ENCODE measurements around the gene ADAMTS12. TPM values are rescaled to one million over a fixed set of nuclear protein-coding genes. Genes with fewer than 3 reads are reported as not detected.

ADAMTS12 gene
- polyA plus RNA-seq, 4 donors = 14.6 to 17.2 (median 16.6) TPM

DNA sequence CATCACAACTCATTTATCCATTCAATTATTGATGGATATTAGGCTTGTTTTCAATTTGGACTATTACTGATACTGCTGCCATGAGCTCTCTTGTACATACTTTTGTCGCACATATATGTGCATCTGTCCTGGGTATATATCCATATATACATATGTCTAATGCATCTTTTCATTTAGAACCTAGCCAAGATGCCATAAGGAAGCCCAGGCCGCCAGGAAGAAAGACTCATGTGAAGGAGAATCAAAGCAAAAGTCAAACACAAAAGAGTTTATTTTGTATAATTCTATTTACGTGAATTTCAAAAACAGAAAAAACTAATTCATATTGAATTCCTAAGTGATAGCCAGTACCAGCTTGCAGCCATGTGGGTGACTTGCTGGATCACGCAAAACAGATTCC, 79.0 kb downstream of the ADAMTS12 start:
- no peak for DNase-seq (ENCODE audit: low read depth in 4 of 4, low spot score in 2 of 4)

DNA sequence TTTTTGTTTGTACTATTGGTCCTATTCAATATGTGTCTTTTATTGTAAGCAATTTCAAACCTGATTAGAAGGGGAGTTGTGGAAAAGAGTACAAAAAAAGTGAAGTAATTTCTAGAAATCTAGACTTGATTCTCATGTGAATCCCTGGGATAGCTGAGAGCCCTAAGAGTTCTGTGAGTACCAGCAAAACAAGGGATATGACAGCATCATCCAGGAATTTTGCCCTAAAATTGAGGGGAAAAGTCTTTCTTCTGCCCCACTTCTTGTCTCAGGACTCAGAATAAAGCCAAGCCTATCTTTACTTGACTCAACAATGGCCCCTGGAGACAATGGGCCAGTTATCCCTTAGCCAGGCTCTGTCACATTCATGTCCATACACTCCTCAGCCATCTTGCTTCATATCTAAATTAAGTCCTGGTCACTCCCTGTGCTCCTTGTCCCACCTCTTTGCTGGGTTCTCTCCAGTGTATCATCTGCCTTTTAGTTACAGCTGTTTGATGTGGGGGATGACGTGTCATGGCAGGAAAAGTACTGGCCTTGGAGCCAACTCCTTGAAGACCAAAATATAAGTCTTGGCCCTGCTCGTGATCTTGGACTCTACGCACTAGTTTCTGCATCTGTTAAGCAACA, 81.2 kb downstream of the ADAMTS12 start:
- no peak for DNase-seq (ENCODE audit: low read depth in 4 of 4, low spot score in 2 of 4)

DNA sequence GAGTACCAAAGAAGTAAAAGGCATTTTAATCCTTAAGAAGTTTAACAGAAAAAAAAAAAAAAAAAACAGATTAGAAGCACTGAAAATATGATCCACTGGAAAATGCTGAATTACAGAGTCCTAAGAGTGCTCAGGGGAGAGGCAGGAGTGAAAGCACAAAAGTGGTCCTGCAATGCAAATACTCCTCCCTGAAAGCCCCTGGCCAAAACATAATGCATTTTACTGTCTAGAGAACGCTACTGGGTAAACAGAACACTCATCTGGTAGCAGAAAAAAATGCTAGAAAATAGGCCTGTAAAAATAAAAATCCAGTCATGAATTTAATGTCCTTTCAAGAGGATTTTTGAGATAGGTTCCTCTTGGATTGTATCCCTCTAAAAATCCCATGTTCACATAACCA, 81.9 kb downstream of the ADAMTS12 start:
- DNase-seq (ENCODE audit: low read depth in 4 of 4, low spot score in 2 of 4) = no peak

DNA sequence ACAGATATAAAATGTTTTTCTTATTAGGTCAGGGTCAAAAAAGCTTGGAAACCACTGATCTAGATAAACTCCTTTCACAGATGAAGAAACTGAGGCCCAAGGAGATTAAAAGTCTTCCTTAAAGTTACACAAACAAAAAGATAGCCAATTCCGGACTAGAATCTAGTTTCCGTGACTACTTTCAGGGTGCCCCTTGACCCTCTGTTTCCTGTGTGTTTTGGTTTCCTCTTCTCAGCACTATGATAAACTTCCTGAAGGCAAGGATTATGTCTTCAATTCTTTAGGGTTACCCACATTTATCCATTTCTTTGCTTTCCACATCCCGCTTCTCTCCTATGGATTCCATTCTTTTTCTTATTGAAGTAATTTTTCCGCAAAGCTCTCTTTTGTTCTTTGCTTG, 83.1 kb downstream of the ADAMTS12 start:
- DNase-seq (ENCODE audit: low read depth in 4 of 4, low spot score in 2 of 4) = no peak

DNA sequence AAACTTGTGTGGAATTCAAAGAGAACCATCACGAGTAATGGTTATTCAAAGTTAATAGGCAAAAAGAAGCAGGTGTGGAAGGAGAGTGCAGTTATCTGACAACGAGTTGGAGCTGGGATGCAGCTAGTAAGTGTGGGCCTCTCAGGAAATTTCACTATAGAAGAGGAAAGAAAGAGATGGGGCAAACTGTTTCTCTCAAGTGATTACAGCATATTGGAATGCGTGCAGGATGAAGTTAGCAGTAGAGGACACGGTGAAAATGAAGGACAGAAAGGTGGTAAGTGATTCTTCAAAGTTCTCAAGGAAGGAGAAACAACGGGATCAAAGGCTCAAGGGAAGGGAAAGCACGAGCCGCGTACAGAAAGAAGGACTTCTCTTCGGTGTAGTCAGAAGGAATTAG, 84.0 kb downstream of the ADAMTS12 start:
- no peak for DNase-seq (ENCODE audit: low read depth in 4 of 4, low spot score in 2 of 4)

DNA sequence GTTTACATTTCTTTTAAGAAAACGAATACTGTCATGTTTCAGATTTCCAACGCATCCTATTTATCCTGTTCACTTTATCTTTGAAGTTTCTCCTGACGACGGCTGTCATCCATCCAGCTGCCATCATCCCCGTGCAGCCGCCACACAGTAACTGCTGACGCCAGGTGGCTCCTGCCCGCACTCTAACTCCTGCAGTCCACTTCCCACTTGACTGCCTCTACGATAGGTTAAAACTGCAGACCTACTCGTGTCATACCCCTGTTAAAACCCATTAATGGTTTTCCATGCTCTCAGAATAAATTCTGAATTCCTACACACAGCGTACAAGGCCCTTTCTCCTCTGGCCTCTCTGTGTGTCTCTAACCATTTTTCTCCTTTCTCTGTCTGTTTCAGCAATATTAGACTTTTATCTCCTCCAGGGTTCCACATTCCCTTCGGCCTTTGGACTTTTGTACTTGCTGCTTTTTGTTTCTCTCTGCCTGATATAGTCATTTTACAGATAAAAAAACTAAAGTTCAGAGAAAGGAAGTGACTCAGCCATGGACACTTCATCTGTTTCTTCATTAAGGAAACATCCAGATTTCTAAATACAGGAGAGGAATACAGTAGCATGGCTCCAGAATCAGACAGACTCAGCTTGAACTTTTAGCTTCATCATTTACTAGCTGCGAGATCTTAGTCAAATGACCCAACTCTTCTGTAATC, 84.9 kb downstream of the ADAMTS12 start:
- DNase-seq (ENCODE audit: low read depth in 4 of 4, low spot score in 2 of 4) = no peak

DNA sequence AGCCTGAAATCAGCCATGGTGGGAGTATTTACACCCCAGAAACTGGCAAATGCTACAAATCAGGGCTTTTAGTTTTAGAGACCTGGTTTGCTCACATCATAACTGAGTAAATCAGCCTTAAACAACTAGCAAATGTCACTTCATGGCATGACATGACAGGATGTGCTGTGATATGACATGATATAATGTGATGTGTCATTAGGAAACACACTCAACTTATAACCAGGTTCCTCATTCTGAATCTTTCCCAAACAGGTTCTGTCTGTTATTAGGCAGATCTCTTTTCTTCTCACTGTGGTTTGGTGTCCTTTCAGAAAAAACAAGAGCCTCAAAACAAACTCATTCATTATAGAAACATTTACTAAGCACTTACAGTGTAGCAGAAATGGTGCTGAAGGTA, 90.5 kb downstream of the ADAMTS12 start:
- DNase-seq (ENCODE audit: low read depth in 4 of 4, low spot score in 2 of 4) = no peak

DNA sequence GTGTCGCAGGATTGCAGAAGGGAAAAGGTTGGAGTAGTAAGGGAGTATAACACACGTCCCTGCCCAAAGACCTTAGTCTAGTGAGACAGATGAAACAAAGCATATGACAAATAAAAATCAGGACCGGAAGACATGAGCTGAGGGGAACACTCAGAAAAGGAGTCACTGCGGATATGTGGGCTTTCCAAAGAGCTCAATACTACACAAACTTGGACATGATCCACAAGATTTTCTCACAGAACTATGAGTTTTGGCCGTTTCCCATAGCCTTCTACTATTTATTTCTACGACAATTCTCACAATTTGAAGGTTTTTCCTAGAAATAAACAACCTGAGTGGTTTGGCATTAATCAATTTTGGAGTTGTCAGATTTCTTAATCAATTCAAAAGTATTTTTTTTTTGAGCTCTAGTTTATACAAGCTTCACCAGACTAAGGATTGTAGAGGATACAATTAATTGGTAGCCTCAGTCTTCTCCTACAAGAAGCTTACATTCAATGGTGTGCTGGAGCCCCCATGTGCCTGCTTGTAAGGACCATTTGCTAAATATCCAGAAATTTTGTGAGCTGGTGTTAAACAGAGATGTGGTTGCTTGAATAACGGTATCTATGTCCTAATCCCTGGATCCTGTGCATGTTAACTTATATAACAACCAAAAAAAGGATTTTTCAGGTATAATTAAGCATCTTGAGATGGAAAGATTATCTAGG, 91.4 kb downstream of the ADAMTS12 start:
- no peak for DNase-seq (ENCODE audit: low read depth in 4 of 4, low spot score in 2 of 4)

DNA sequence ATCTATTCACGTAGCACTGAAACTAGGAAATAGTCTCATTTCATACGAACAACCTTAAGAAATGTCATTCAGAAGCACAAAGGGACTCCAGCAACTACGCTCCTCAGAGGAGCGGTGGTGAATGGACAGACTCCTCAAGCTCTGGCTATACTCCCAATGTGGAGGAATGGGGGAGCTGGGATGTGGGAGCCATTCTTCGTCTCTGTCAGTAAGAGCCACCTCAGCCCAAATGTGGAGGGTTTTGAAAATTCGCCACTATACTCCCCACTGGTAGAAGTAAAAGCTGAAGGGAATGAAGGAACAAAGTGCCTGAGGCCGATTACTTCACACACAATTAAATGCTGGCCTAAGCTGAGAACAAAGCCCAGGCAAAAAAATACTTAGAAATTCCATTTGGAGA, 96.3 kb downstream of the ADAMTS12 start:
- no peak for DNase-seq (ENCODE audit: low read depth in 4 of 4, low spot score in 2 of 4)

DNA sequence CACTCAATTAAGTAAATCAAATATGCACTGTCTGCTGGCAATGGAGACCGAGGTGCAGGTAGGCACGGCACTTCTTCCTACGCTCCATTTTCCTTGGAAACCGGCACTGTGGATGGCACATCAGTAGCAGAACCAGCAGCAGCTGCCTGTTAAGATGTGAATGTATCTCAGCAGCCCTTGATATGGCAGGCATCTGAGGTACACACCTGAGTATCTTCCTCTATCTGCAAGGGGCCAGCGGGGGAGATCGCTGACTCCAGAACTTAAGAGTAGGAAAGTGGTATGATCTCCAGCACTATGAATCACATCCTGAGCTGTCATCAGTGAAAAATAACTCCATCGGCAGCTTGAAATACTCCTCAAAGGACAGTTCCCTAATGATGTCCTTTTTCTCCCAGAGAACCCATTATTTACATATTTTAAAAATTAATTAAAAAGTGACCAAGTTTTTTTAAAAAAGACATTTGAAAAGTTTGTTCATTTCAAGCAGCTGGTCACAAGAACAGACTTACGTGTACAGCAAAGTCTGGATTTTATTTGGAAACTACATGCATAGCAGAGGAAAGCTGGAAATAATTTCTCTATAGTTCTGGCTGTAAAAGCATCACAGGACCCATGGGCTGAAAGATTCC, 97.1 kb downstream of the ADAMTS12 start:
- DNase-seq (ENCODE audit: low read depth in 4 of 4, low spot score in 2 of 4) = no peak

DNA sequence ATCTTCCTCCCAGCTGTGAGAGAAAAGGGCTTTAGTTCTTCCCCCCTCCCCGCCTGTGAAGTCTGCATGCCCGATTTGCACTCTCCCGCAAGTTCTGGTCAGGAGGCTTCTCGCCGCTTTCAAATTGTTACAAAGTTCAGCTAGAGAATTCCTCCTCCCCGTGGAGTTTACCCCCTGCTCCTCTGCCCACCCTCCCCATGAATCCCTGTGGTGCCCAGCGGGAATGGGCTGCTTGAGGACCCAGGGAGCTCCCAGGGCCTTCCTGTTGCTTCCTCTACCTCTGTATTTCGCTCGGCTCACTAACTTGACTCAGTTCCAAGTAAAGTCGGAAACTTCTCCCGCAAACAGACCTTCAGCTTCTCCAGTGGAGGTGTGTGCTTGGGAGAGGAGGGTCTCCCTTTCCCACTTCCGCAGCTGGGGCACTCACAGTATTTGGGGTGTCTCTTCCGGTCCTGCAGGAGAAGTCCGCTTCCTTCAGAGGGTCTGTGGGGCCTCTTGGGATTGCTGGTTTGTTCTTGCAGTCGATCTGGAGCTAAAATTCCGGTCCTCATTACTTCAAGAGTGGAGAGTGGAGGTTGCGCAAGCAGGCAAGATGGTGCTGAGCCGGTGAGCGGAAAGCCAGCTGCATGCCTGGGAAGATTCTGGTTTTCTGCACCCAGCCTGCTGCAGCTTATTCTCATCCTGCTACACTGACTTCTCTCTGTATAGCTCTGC, 97.8 kb downstream of the ADAMTS12 start:
- DNase-seq (ENCODE audit: low read depth in 4 of 4, low spot score in 2 of 4) = no peak

DNA sequence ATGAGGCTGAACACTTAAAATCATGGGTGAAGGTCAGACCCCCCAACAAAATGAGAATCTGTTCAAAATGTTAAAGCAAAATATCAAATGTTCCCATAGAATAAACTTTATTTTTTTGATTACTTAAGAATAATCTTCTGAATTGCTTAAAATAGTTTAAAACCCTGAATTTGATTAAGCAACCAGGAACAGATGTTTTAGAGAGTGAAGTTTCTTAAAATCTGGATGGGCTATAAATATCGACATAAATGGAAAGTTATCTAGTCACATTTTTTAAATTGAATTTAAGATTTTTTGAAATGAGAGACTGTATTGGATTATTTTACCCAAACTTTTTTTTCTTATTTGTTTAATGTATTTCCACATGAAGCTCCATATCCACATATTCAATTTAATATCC, 98.5 kb downstream of the ADAMTS12 start:
- no peak for DNase-seq (ENCODE audit: low read depth in 4 of 4, low spot score in 2 of 4)

DNA sequence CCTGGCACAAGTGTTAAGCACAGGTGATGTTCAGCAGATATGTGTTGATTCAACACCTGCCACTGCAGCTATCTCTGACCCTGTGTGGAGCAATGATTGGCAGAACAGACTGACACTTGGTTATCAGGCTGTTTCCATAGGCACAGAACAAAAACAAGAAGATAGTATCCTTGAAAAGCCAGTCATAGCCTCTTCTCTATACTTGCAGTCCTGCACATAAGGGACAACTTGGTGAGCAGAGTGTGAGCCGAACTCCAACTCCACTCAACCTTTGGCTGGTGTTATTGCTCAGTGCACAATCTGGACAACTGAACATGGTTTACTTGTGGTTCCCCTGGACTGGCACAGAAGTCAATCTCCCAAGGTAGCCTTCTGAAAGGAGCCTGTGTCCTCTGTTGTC, 99.2 kb downstream of the ADAMTS12 start:
- DNase-seq (ENCODE audit: low read depth in 4 of 4, low spot score in 2 of 4) = no peak

DNA sequence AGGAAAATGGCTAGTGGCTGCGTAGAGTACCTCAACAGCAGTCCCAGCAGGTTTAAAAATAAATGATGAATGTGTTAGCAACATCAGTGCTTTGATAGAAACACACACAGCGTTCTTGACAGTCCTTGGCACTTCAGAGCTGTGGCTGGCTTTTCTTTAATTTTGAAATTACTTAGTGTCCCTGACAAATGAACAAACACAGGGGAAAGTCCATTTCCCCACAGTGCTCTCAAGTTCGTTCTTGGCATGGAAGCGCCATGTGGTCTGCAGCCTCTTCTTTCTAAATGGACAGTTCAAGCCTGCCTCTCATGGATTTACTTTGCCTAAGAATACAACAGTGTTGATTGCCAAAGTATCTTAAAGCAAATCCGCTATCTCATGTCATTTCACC, 102.2 kb downstream of the ADAMTS12 start:
- DNase-seq (ENCODE audit: low read depth in 4 of 4, low spot score in 2 of 4) = no peak

DNA sequence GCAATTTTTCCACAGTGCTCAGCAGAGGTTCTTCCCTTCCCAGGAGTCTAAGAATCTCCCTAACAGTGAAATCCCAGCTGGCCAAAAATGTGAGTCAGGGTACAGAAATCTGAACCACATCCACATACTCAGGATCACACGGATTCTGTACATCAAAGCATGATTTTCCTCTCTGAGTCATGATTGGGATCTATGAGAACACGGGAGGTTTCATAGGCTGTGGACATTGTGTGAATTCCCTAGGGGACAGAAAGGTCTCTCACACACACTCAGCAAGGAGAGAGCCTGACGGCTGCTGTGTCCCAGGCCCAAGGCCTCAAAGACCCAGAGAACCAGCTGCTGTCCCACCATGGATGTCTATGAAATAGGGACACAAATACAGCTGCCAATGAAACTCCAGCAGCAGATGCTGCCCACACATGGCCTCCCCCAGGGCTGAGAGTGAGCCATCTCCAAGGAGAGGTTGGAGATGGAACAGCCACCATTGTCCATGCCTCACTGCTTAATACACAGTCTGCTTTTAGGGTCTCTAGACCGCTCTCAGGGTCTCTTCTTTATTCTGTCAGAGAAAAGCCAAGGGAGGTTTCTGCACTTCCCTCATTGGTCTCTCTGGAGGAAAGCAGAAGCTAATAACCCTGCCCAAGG, 102.7 kb downstream of the ADAMTS12 start:
- DNase-seq (ENCODE audit: low read depth in 4 of 4, low spot score in 2 of 4) = no peak

DNA sequence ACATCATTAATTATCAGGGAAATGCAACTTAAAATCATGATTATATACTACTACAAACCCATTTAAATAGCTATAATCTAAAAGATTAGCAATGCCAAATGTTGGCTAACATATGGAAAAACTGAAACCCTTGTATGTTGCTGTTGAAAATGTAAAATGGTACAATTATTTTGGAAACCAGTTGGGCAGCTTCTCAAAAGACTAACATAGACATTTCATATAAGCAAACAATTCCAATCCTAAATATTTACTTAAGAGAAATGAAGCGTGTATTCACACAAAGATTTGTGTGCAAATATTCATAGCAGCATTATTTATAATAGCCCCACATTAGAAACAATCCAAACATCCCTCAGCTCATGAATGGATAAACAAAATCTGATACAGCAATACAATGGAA, 106.2 kb downstream of the ADAMTS12 start:
- DNase-seq (ENCODE audit: low read depth in 4 of 4, low spot score in 2 of 4) = no peak

DNA sequence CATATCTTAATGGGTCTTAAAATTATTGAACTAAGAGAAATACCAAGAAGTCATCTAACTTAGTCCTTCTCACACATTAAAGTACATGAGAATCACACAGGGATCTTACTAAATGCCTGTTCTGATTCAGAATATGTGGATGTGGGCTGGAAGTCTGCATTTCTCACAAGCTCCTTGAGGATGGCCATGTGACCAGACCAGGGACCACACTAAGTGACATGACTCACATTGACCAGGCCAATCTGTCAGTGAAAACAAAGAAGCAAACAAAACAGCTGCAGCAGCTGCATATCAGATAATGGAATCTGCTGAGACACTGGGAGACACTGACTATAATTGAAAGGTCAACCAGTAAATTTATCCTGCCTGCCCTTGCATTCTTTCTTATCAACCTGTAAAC, 110.5 kb downstream of the ADAMTS12 start:
- DNase-seq (ENCODE audit: low read depth in 4 of 4, low spot score in 2 of 4) = no peak

DNA sequence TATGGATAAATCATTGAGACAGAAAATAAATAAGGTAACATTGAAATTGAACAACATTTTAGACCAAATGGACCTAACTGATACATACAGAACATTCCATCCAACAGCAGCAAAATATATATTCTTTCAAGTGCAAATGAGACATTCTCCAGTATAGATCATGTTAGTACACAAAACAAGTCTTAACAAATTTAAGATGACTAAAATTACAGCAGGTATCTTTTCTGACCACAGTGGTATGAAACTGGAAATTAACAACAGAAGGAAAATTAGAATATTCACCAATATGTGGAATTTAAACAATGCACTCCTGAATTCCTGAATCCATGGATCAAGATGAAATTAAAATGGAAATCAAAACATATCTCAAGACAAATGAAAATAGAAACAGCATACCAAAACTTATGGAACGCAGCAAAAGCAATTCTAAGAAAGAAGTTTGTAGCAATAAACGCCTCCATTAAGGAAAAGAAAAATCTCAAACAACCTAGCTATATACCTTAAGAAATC, 115.6 kb downstream of the ADAMTS12 start:
- no peak for DNase-seq (ENCODE audit: low read depth in 4 of 4, low spot score in 2 of 4)

DNA sequence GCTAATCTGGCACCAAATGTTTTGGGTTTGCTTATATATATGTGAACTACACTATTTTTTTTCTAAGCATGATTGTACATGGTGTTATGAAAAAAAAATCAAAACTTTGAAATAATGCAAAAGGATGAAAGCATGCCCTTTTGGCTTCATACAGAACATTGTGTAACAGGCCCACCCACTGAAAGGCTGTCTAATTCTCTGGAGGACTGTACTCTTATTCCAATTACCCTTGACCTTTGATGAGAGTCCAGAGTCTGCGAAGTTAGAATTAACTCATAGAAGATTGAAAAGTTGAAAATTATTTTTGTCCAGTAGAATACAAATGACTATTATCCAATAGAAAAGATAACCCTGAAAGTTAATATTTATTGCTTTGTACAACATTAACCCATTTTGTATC, 117.4 kb downstream of the ADAMTS12 start:
- DNase-seq (ENCODE audit: low read depth in 4 of 4, low spot score in 2 of 4) = peak in 1 of 4 donors; percentile 9

DNA sequence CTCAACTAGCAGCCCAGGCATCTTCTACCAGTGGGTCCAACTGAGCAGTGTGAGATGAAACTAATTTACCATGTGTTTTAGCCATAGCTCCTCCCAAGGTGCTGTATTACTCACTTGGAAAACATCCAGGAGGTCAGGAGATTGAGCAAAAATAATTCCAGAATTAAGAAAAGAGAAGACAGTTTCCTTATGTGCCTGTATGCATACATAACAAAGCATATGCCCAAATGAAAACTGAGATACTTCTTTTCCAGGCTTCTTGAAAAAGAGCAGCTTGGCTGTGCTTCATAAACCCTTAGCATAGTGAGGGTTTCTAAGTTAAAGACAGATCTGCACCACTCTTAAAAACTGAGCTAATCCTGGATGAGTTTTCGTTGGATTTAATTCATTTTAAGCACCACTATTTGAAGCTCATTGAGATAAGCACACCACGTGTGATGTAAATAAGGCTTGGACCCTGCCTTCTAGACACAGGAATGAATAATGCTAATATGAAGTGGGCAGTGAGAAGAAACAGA, 119.4 kb downstream of the ADAMTS12 start:
- no peak for DNase-seq (ENCODE audit: low read depth in 4 of 4, low spot score in 2 of 4)

Data from left renal cortex interstitium (tissue), 4 donors.